GM23248 (cell line): Measurements from ENCODE around the gene FGF22. TPM values are rescaled to one million over a fixed set of nuclear protein-coding genes. Genes with fewer than 3 reads are reported as not detected.

Experiments
- DNase-seq: peaks from one replicate; pipeline ENCODE4 v3.0.0-alpha.2; 2015
- H2AFZ ChIP-seq: fragments of 200-600 bp; sonication (generic); 2 replicates; pipeline ENCODE4 v1.6.1; 2016; ENCODE audit warnings: antibody characterized with exemption
- H3F3A ChIP-seq: fragments of 200-600 bp; sonication (generic); 2 replicates; pipeline ENCODE4 v1.6.1; 2016; ENCODE audit warnings: mild to moderate bottlenecking, antibody characterized with exemption, mixed run types; ENCODE audit not compliant: insufficient read depth
- H3K27ac ChIP-seq: fragments of 200-600 bp; sonication (generic); 2 replicates; pipeline ENCODE4 v1.5.1; 2016; ENCODE audit warnings: mild to moderate bottlenecking
- H3K27me3 ChIP-seq: fragments of 200-600 bp; sonication (generic); replicated peaks from 2 replicates; pipeline ENCODE4 v1.6.1; 2016; ENCODE audit warnings: mild to moderate bottlenecking; ENCODE audit not compliant: insufficient read depth
- H3K36me3 ChIP-seq: fragments of 200-600 bp; sonication (generic); 2 replicates; pipeline ENCODE4 v1.6.1; 2016; ENCODE audit warnings: low read depth, mild to moderate bottlenecking
- H3K4me1 ChIP-seq: fragments of 200-600 bp; sonication (generic); 2 replicates; pipeline ENCODE4 v1.6.1; 2016; ENCODE audit warnings: mild to moderate bottlenecking; ENCODE audit not compliant: insufficient read depth
- H3K4me2 ChIP-seq: fragments of 200-600 bp; sonication (generic); one replicate; pipeline ENCODE4 v1.6.1; 2016; ENCODE audit warnings: mild to moderate bottlenecking; ENCODE audit not compliant: unreplicated experiment
- H3K4me3 ChIP-seq: fragments of 200-600 bp; sonication (generic); 2 replicates; pipeline ENCODE4 v1.5.1; 2016; ENCODE audit warnings: mild to moderate bottlenecking
- H3K79me2 ChIP-seq: fragments of 200-600 bp; sonication (generic); 2 replicates; pipeline ENCODE4 v1.6.1; 2016; ENCODE audit warnings: mild to moderate bottlenecking; ENCODE audit not compliant: insufficient read depth
- H3K9ac ChIP-seq: fragments of 200-600 bp; sonication (generic); 2 replicates; pipeline ENCODE4 v1.6.1; 2016; ENCODE audit warnings: mild to moderate bottlenecking
- H3K9me2 ChIP-seq: fragments of 200-600 bp; sonication (generic); 2 replicates; pipeline ENCODE4 v1.6.1; 2016; ENCODE audit warnings: mixed run types, mild to moderate bottlenecking, moderate library complexity; ENCODE audit not compliant: insufficient read depth
- H3K9me3 ChIP-seq: fragments of 200-600 bp; sonication (generic); one replicate; pipeline ENCODE4 v1.6.1; 2017; ENCODE audit warnings: low read depth
- H4K20me1 ChIP-seq: fragments of 200-600 bp; sonication (generic); 2 replicates; pipeline ENCODE4 v1.6.0; 2016; ENCODE audit not compliant: insufficient read depth
- EZH2 ChIP-seq: fragments of 200-600 bp; sonication (generic); IDR thresholded peaks from 2 replicates; pipeline ENCODE4 v1.6.1; 2018; ENCODE audit warnings: antibody characterized with exemption, mild to moderate bottlenecking; ENCODE audit not compliant: insufficient read depth, poor library complexity, severe bottlenecking
- EZH2phosphoT487 ChIP-seq: fragments of 200-600 bp; sonication (generic); IDR thresholded peaks from 2 replicates; pipeline ENCODE4 v1.6.1; 2018; ENCODE audit warnings: antibody characterized with exemption, moderate library complexity, mild to moderate bottlenecking, low read depth; ENCODE audit not compliant: insufficient read depth
- WGBS, 2 experiments: methylation state at CpG; one replicate each; pipeline ENCODE4 v1.1.6; 2015 to 2017; ENCODE audit warnings: low lambda C conversion rate in 2 of 2, low coverage in 1 of 2; ENCODE audit errors: missing lambda C conversion rate in 2 of 2; 5-methylcytosine and 5-hydroxymethylcytosine counted together
- in situ Hi-C: fragments of 300-500 bp; cut with MboI; formaldehyde crosslinking; loops from 2 replicates; pipeline ENCODE4 v1.15.0; 2020
- polyA plus RNA-seq: library from polyadenylated mRNA; unstranded; fragments of >200 nt; fragmentation: Nextera tagmentation; extraction: Ambion mirVana; gene quantifications from 2 replicates; pipeline ENCODE4 v1.2.1, GENCODE V29; 2016
- total RNA-seq: library from RNA; depleted of rRNA; stranded (reverse); fragments of >200 nt; shearing (Covaris generic); gene quantifications from 2 replicates; pipeline ENCODE4 v1.2.3, GENCODE V29; 2014; rRNA removed

FGF22 gene
- total and polyA plus RNA-seq, 2 experiments from 2014 or later = 1.2 TPM; not detected in 1

- no peak overlapping the region for H3K4me3 ChIP-seq
- in situ Hi-C loops = no loop called here
- DNase-seq = no peak
- no peak overlapping the region for H3K9ac ChIP-seq
- H3K4me1 ChIP-seq = no peaks in the 10 kb centered on the region
- H3F3A ChIP-seq = no peaks in the 10 kb centered on the region
- H3K36me3 ChIP-seq = no peaks in the 10 kb centered on the region
- H4K20me1 ChIP-seq = no peaks in the 10 kb centered on the region
- no peak overlapping the region for H2AFZ ChIP-seq
- H3K79me2 ChIP-seq = no peaks in the 10 kb centered on the region
- H3K27me3 ChIP-seq = no peaks in the 10 kb centered on the region
- H3K9me3 ChIP-seq = no peaks in the 10 kb centered on the region
- TF ChIP-seq EZH2 (no peak), EZH2phosphoT487 (no peak)
- no peaks in the 10 kb centered on the region for H3K9me2 ChIP-seq
- H3K4me2 ChIP-seq = no peak overlapping the region
- WGBS, 2 experiments = 27 to 37% methylated on average over 13 to 15 of the region's 15 CpGs
- H3K27ac ChIP-seq = no peak overlapping the region
Measured at GRCh38 chr19:688214-688613, 48.5 kb downstream of the FGF22 start.

GRCh38 chr19:688992-689391, 49.3 kb downstream of the FGF22 start:
- H3K4me1 ChIP-seq = no peaks in the 10 kb centered on the region
- H3K36me3 ChIP-seq = no peaks in the 10 kb centered on the region
- H3K27ac ChIP-seq = no peak overlapping the region
- H3K4me3 ChIP-seq = no peak overlapping the region
- no peaks in the 10 kb centered on the region for H3K27me3 ChIP-seq
- no peaks in the 10 kb centered on the region for H3F3A ChIP-seq
- no peaks in the 10 kb centered on the region for H3K79me2 ChIP-seq
- TF ChIP-seq EZH2phosphoT487 (no peak), EZH2 (no peak)
- WGBS, 2 experiments = 86 to 93% methylated on average over 17 of the region's 17 CpGs
- no peaks in the 10 kb centered on the region for H3K9me2 ChIP-seq
- H4K20me1 ChIP-seq = no peaks in the 10 kb centered on the region
- no peaks in the 10 kb centered on the region for H3K9me3 ChIP-seq
- in situ Hi-C loops = no loop called here
- H2AFZ ChIP-seq = no peak overlapping the region
- H3K4me2 ChIP-seq = no peak overlapping the region
- no peak overlapping the region for H3K9ac ChIP-seq
- DNase-seq = no peak

- Histone ChIP-seq H2AFZ (no peak overlapping the region), H3K4me2 (no peak overlapping the region), H3K9me2 (no peaks in the 10 kb centered on the region), H3F3A (no peaks in the 10 kb centered on the region), H3K9ac (no peak overlapping the region), H4K20me1 (no peaks in the 10 kb centered on the region), H3K27ac (no peak overlapping the region), H3K4me3 (no peak overlapping the region), H3K36me3 (no peaks in the 10 kb centered on the region), H3K79me2 (no peaks in the 10 kb centered on the region), H3K9me3 (no peaks in the 10 kb centered on the region), H3K4me1 (no peaks in the 10 kb centered on the region), H3K27me3 (no peaks in the 10 kb centered on the region)
- in situ Hi-C loops = no loop called here
- TF ChIP-seq EZH2phosphoT487 = no peak
- TF ChIP-seq EZH2 = no peak
- WGBS, 2 experiments = 77% methylated on average over 13 to 18 of the region's 18 CpGs
- no peak for DNase-seq
Measured at GRCh38 chr19:690203-690602, 50.5 kb downstream of the FGF22 start.

Other genes starting within 250 kb of the FGF22 start
- gene C2CD4C, start 230.7 kb upstream of the FGF22 start, total RNA-seq = 0.32 TPM in 1 of 2 replicates, not detected in the other
- 0.05 TPM in 1 of 2 replicates, not detected in the other for gene C2CD4C, start 230.7 kb upstream of the FGF22 start, polyA plus RNA-seq
- not detected in 2 replicates for gene SHC2, start 178.8 kb upstream of the FGF22 start, total RNA-seq
- gene SHC2, start 178.8 kb upstream of the FGF22 start, polyA plus RNA-seq = not detected in 2 replicates
- 0.54 TPM in 1 of 2 replicates, not detected in the other for gene MADCAM1, start 143.4 kb upstream of the FGF22 start, total RNA-seq
- 0.11 and 0.38 TPM in 2 replicates for gene MADCAM1, start 143.4 kb upstream of the FGF22 start, polyA plus RNA-seq
- gene TPGS1, start 132.4 kb upstream of the FGF22 start, total RNA-seq = 60.5 and 72.2 TPM in 2 replicates
- gene TPGS1, start 132.4 kb upstream of the FGF22 start, polyA plus RNA-seq = 18.9 and 22.0 TPM in 2 replicates
- gene CDC34, start 108.1 kb upstream of the FGF22 start, total RNA-seq = 43.0 and 50.8 TPM in 2 replicates
- 44.4 and 46.4 TPM in 2 replicates for gene CDC34, start 108.1 kb upstream of the FGF22 start, polyA plus RNA-seq
- gene GZMM, start 95.8 kb upstream of the FGF22 start, total RNA-seq = not detected in 2 replicates
- not detected in 2 replicates for gene GZMM, start 95.8 kb upstream of the FGF22 start, polyA plus RNA-seq
- gene BSG, start 67.3 kb upstream of the FGF22 start, total RNA-seq = 887 and 955 TPM in 2 replicates
- 939 and 970 TPM in 2 replicates for gene BSG, start 67.3 kb upstream of the FGF22 start, polyA plus RNA-seq
- gene HCN2, start 50.0 kb upstream of the FGF22 start, total RNA-seq = 1.8 and 3.1 TPM in 2 replicates
- 0.14 TPM in 1 of 2 replicates, not detected in the other for gene HCN2, start 50.0 kb upstream of the FGF22 start, polyA plus RNA-seq
- gene POLRMT, start 6.3 kb upstream of the FGF22 start, total RNA-seq = 36.2 and 48.8 TPM in 2 replicates
- 21.8 and 23.6 TPM in 2 replicates for gene POLRMT, start 6.3 kb upstream of the FGF22 start, polyA plus RNA-seq
- 71.3 and 72.4 TPM in 2 replicates for gene RNF126, start 23.3 kb downstream of the FGF22 start, total RNA-seq
- gene RNF126, start 23.3 kb downstream of the FGF22 start, polyA plus RNA-seq = 52.7 and 58.5 TPM in 2 replicates
- 97.3 and 100 TPM in 2 replicates for gene FSTL3, start 36.5 kb downstream of the FGF22 start, total RNA-seq
- gene FSTL3, start 36.5 kb downstream of the FGF22 start, polyA plus RNA-seq = 39.2 and 41.4 TPM in 2 replicates
- gene PRSS57, start 55.6 kb downstream of the FGF22 start, total RNA-seq = not detected in 2 replicates
- not detected in 2 replicates for gene PRSS57, start 55.6 kb downstream of the FGF22 start, polyA plus RNA-seq
- gene PALM, start 69.1 kb downstream of the FGF22 start, total RNA-seq = 2.5 and 2.7 TPM in 2 replicates
- 0.32 and 0.36 TPM in 2 replicates for gene PALM, start 69.1 kb downstream of the FGF22 start, polyA plus RNA-seq
- not detected in 2 replicates for gene MISP, start 111.2 kb downstream of the FGF22 start, total RNA-seq
- gene MISP, start 111.2 kb downstream of the FGF22 start, polyA plus RNA-seq = 0.13 TPM in 1 of 2 replicates, not detected in the other
- 175 and 194 TPM in 2 replicates for gene PTBP1, start 157.6 kb downstream of the FGF22 start, total RNA-seq
- 157 and 160 TPM in 2 replicates for gene PTBP1, start 157.6 kb downstream of the FGF22 start, polyA plus RNA-seq
- 0.32 TPM in 1 of 2 replicates, not detected in the other for gene PLPPR3, start 182.1 kb downstream of the FGF22 start, total RNA-seq
- gene PLPPR3, start 182.1 kb downstream of the FGF22 start, polyA plus RNA-seq = not detected in 2 replicates
- gene AZU1, start 188.0 kb downstream of the FGF22 start, total RNA-seq = not detected in 2 replicates
- not detected in 2 replicates for gene AZU1, start 188.0 kb downstream of the FGF22 start, polyA plus RNA-seq
- not detected in 2 replicates for gene PRTN3, start 201.1 kb downstream of the FGF22 start, total RNA-seq
- gene PRTN3, start 201.1 kb downstream of the FGF22 start, polyA plus RNA-seq = not detected in 2 replicates
- 1.4 TPM in 1 of 2 replicates, not detected in the other for gene ELANE, start 212.4 kb downstream of the FGF22 start, total RNA-seq
- gene ELANE, start 212.4 kb downstream of the FGF22 start, polyA plus RNA-seq = 0.20 and 0.34 TPM in 2 replicates
- gene CFD, start 219.8 kb downstream of the FGF22 start, total RNA-seq = 3.2 and 5.7 TPM in 2 replicates
- gene CFD, start 219.8 kb downstream of the FGF22 start, polyA plus RNA-seq = 4.9 and 5.2 TPM in 2 replicates